Nephron (organoid): ENCODE measurements around the gene MRTFA.
A peak's percentile ranks its signal among the peaks of the same experiment; 100 is the strongest.

Experiments
- H3K27ac Mint-ChIP-seq, 3 experiments: 2 replicates each; pipeline ENCODE4 v1.8.0; 2020; ENCODE audit warnings: mixed read lengths in 3 of 3, mild to moderate bottlenecking in 2 of 3, moderate library complexity in 1 of 3
- H3K27me3 Mint-ChIP-seq: 2 replicates; pipeline ENCODE4 v1.8.0; 2021; ENCODE audit warnings: low read depth, mild to moderate bottlenecking, moderate library complexity, mixed read lengths
- H3K36me3 Mint-ChIP-seq: 2 replicates; pipeline ENCODE4 v1.8.0; 2020; ENCODE audit warnings: low read depth, mixed read lengths
- H3K4me1 Mint-ChIP-seq: 2 replicates; pipeline ENCODE4 v1.8.0; 2020; ENCODE audit warnings: mixed read lengths
- H3K4me3 Mint-ChIP-seq, 3 experiments: 2 replicates each; pipeline ENCODE4 v1.8.0; 2020; ENCODE audit warnings: mild to moderate bottlenecking in 3 of 3, mixed read lengths in 3 of 3, moderate library complexity in 2 of 3
- H3K9me3 Mint-ChIP-seq: 2 replicates; pipeline ENCODE4 v1.8.0; 2020; ENCODE audit warnings: mixed read lengths
- CTCF ChIP-seq, 3 experiments: fragments of 200-600 bp; sonication (generic); IDR thresholded peaks; one replicate each; pipeline ENCODE4 v1.5.0; 2021; ENCODE audit warnings: antibody characterized with exemption in 3 of 3; ENCODE audit not compliant: unreplicated experiment in 3 of 3

MRTFA gene

GRCh38 chr22:40432625-40433024 is 203.9 kb downstream of the MRTFA start:
- Mint-ChIP-seq H3K4me3 (no peak overlapping the region), H3K27ac (no peak overlapping the region), H3K36me3 (peaks cover 27% of the 10 kb centered on the region), H3K27me3 (no peaks in the 10 kb centered on the region), H3K4me1 (peaks cover 41% of the 10 kb centered on the region), H3K9me3 (no peaks in the 10 kb centered on the region)
- TF ChIP-seq CTCF (IDR thresholded peaks at IDR 0.05; ENCODE audit: unreplicated experiment in 3 of 3), result no peak

GRCh38 chr22:40432157-40432556 is 204.4 kb downstream of the MRTFA start:
- Mint-ChIP-seq H3K4me1 (peaks cover 41% of the 10 kb centered on the region), H3K9me3 (no peaks in the 10 kb centered on the region), H3K4me3 (no peak overlapping the region), H3K27me3 (no peaks in the 10 kb centered on the region), H3K36me3 (peaks cover 27% of the 10 kb centered on the region), H3K27ac (no peak overlapping the region)
- no peak for TF ChIP-seq CTCF (IDR thresholded peaks at IDR 0.05; ENCODE audit: unreplicated experiment in 3 of 3)

GRCh38 chr22:40430991-40431390 is 205.5 kb downstream of the MRTFA start:
- Mint-ChIP-seq H3K9me3 (no peaks in the 10 kb centered on the region), H3K4me3 (no peak overlapping the region), H3K4me1 (peaks cover 41% of the 10 kb centered on the region), H3K27me3 (no peaks in the 10 kb centered on the region), H3K27ac (no peak overlapping the region), H3K36me3 (peaks cover 27% of the 10 kb centered on the region)
- no peak for TF ChIP-seq CTCF (IDR thresholded peaks at IDR 0.05; ENCODE audit: unreplicated experiment in 3 of 3)

- Mint-ChIP-seq H3K4me3 (no peak overlapping the region), H3K27ac (no peak overlapping the region), H3K4me1 (peaks cover 39% of the 10 kb centered on the region), H3K36me3 (peaks cover 27% of the 10 kb centered on the region), H3K27me3 (no peaks in the 10 kb centered on the region), H3K9me3 (no peaks in the 10 kb centered on the region)
- TF ChIP-seq CTCF (IDR thresholded peaks at IDR 0.05; ENCODE audit: unreplicated experiment in 3 of 3), result no peak
Measured at GRCh38 chr22:40429481-40429880, 207.0 kb downstream of the MRTFA start.

GRCh38 chr22:40428796-40429195 is 207.7 kb downstream of the MRTFA start:
- H3K36me3 Mint-ChIP-seq, result peaks cover 27% of the 10 kb centered on the region
- H3K9me3 Mint-ChIP-seq, result no peaks in the 10 kb centered on the region
- H3K27me3 Mint-ChIP-seq, result no peaks in the 10 kb centered on the region
- H3K4me1 Mint-ChIP-seq, result peaks cover 40% of the 10 kb centered on the region
- no peak for TF ChIP-seq CTCF (IDR thresholded peaks at IDR 0.05; ENCODE audit: unreplicated experiment in 3 of 3)
- no peak overlapping the region for H3K4me3 Mint-ChIP-seq
- H3K27ac Mint-ChIP-seq, result peak overlapping the region in 2 of 3 experiments; percentile 29 to 44

GRCh38 chr22:40426594-40427333 is 209.8 kb downstream of the MRTFA start:
- peaks cover 51% of the 10 kb centered on the region for H3K4me1 Mint-ChIP-seq
- peak overlapping the region; percentile 56 to 76 (median 75) for H3K27ac Mint-ChIP-seq
- no peak for TF ChIP-seq CTCF (IDR thresholded peaks at IDR 0.05; ENCODE audit: unreplicated experiment in 3 of 3)
- peaks cover 41% of the 10 kb centered on the region for H3K36me3 Mint-ChIP-seq
- no peak overlapping the region for H3K4me3 Mint-ChIP-seq
- H3K27me3 Mint-ChIP-seq, result no peaks in the 10 kb centered on the region
- no peaks in the 10 kb centered on the region for H3K9me3 Mint-ChIP-seq
